BE2C (cell line): Measurements from ENCODE around the gene OCA2.

Experiments used
- DNase-seq: peaks from one replicate; pipeline ENCODE4 v3.0.0-alpha.2; 2020
- H3K27me3 ChIP-seq: fragments of 250-450 bp; sonication (Bioruptor Pico); 2 replicates; pipeline ENCODE4 v1.5.1; 2020; ENCODE audit warnings: mild to moderate bottlenecking
- H3K36me3 ChIP-seq: fragments of 250-450 bp; sonication (Bioruptor Pico); 2 replicates; pipeline ENCODE4 v1.5.1; 2020; ENCODE audit warnings: mild to moderate bottlenecking
- H3K4me1 ChIP-seq: fragments of 250-450 bp; sonication (Bioruptor Pico); 2 replicates; pipeline ENCODE4 v1.5.1; 2020
- H3K4me3 ChIP-seq: 2 replicates; pipeline ENCODE4 v1.5.1; 2011; ENCODE audit warnings: low read depth, low read length
- H3K9me3 ChIP-seq: fragments of 250-450 bp; sonication (Bioruptor Pico); 2 replicates; pipeline ENCODE4 v1.5.1; 2020
- TF ChIP-seq, protein P1 (sequence below): IDR thresholded peaks from 2 replicates; pipeline ENCODE4 v1.5.1; 2012; ENCODE audit warnings: mild to moderate bottlenecking, low read depth, low read length

The OCA2 gene

DNA sequence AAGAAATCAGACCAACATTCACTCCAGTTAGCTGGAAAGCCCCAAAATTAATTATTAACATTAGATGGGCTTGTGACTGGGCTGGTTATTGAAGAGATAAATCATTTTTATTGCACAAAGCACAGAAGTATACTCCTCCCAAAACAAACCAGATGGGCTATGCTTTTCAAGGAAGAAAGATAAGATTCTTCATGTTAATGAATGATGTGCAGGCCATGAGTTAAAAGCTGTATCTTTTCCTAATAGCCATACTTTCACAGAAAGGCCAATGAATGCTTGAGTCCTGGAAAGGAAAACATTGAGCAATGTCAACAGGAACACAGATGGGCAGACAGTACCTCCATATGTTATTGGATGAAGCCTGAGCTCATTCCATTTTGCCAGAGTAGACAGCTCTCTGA is 55.4 kb downstream of the OCA2 start:
- TF ChIP-seq, protein P1, sequence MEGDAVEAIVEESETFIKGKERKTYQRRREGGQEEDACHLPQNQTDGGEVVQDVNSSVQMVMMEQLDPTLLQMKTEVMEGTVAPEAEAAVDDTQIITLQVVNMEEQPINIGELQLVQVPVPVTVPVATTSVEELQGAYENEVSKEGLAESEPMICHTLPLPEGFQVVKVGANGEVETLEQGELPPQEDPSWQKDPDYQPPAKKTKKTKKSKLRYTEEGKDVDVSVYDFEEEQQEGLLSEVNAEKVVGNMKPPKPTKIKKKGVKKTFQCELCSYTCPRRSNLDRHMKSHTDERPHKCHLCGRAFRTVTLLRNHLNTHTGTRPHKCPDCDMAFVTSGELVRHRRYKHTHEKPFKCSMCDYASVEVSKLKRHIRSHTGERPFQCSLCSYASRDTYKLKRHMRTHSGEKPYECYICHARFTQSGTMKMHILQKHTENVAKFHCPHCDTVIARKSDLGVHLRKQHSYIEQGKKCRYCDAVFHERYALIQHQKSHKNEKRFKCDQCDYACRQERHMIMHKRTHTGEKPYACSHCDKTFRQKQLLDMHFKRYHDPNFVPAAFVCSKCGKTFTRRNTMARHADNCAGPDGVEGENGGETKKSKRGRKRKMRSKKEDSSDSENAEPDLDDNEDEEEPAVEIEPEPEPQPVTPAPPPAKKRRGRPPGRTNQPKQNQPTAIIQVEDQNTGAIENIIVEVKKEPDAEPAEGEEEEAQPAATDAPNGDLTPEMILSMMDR = no peak
- Histone ChIP-seq H3K4me1 (peaks cover 13% of the 10 kb centered on the region), H3K9me3 (no peaks in the 10 kb centered on the region), H3K36me3 (no peaks in the 10 kb centered on the region), H3K27me3 (no peaks in the 10 kb centered on the region), H3K4me3 (no peak overlapping the region)
- DNase-seq = no peak

DNA sequence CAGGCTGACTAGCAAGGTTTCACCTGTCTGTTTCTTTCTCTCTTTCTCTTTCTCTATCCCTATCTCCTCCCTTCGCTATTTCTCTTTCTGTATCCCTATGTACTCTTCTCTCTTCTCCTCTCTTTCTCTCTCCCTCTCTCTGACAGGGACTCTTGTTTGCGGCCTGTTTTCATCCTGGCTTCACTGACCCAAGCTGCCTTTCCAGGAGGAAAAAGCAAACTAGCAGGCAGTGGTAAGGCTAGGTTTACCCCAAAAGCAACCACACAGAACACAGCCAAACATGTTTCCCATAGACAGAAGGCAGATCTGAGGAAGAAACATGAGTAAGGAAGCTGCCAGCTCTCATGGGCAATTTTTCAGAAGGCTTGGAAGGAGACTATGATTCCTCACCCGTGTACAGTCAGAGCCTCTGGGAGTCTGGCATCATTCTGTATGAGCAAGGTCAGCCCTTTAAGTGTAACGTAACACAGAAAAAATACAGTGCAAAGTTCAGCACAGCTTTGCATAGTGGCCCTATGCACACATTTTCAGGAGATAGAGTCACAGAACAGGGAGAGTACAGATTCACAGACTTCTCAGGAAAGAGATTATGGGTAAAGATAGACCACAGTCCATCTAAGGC is 61.0 kb downstream of the OCA2 start:
- Histone ChIP-seq H3K36me3 (no peaks in the 10 kb centered on the region), H3K9me3 (no peaks in the 10 kb centered on the region), H3K4me3 (no peak overlapping the region), H3K27me3 (no peaks in the 10 kb centered on the region), H3K4me1 (peaks cover under 1% of the 10 kb centered on the region)
- no peak for DNase-seq
- TF ChIP-seq, protein P1 = no peak

DNA sequence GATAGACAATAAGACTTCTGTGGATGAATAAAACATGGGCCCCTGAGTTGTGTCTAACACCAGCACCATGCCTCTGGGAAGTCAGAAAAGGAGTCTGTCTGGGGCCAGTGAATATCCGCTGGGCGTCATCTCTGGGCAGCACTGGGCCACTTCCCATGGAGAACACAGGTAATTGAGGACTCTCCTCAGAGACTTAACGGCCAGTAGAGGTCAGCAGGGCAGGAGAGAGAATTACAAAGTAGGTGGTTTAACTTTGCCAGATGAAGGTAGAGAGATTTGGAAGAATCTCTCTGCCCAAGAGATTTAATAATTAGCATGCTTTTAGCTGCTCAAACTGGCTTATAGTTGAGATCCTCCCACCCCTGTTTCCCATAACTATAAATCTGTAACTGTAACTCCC is 65.7 kb downstream of the OCA2 start:
- TF ChIP-seq, protein P1 = no peak
- H3K4me1 ChIP-seq = no peaks in the 10 kb centered on the region
- H3K27me3 ChIP-seq = no peaks in the 10 kb centered on the region
- H3K9me3 ChIP-seq = no peaks in the 10 kb centered on the region
- H3K4me3 ChIP-seq = no peak overlapping the region
- no peak for DNase-seq
- no peaks in the 10 kb centered on the region for H3K36me3 ChIP-seq

DNA sequence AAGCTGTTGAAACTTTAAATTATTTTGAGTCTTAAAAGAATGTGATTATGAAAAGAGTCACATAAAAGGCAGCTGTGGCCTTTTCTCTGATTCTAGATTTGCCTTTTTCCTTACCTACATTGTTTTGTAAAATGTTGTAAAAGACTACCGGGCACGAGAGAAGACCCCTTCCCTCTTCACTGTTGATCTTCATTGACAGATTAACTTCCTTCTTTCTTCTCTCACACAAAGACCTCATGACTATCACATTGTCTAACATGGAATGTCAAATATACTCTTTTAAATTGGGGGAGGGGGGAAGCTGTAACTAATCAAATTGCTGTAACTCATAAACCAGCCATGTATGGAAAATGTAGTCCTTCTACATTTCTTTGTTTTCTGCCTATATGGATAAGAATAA is 68.3 kb downstream of the OCA2 start:
- no peaks in the 10 kb centered on the region for H3K9me3 ChIP-seq
- H3K4me1 ChIP-seq = no peaks in the 10 kb centered on the region
- H3K27me3 ChIP-seq = no peaks in the 10 kb centered on the region
- no peak for DNase-seq
- no peak overlapping the region for H3K4me3 ChIP-seq
- no peaks in the 10 kb centered on the region for H3K36me3 ChIP-seq
- TF ChIP-seq, protein P1 = no peak

DNA sequence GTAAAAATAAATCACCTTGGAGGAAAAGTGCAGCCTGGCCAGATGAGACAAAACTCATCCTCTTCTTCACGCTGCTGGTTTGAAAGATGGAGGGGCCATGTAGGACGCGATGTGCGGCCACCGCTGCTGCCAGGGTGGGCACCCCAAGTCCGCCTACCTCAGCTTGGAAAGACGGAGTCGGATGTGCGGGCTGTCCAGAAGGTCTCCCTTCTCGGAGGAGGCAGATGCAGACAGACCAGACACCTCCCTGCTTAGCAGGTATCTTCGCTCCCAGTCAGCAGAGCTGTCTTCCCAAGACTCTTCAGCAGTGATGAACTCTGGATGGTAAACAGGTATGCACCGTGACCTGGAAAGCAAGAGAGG is 71.4 kb downstream of the OCA2 start:
- H3K9me3 ChIP-seq = no peaks in the 10 kb centered on the region
- H3K36me3 ChIP-seq = no peaks in the 10 kb centered on the region
- no peaks in the 10 kb centered on the region for H3K27me3 ChIP-seq
- TF ChIP-seq, protein P1 = no peak
- no peak overlapping the region for H3K4me3 ChIP-seq
- no peak for DNase-seq
- no peaks in the 10 kb centered on the region for H3K4me1 ChIP-seq

DNA sequence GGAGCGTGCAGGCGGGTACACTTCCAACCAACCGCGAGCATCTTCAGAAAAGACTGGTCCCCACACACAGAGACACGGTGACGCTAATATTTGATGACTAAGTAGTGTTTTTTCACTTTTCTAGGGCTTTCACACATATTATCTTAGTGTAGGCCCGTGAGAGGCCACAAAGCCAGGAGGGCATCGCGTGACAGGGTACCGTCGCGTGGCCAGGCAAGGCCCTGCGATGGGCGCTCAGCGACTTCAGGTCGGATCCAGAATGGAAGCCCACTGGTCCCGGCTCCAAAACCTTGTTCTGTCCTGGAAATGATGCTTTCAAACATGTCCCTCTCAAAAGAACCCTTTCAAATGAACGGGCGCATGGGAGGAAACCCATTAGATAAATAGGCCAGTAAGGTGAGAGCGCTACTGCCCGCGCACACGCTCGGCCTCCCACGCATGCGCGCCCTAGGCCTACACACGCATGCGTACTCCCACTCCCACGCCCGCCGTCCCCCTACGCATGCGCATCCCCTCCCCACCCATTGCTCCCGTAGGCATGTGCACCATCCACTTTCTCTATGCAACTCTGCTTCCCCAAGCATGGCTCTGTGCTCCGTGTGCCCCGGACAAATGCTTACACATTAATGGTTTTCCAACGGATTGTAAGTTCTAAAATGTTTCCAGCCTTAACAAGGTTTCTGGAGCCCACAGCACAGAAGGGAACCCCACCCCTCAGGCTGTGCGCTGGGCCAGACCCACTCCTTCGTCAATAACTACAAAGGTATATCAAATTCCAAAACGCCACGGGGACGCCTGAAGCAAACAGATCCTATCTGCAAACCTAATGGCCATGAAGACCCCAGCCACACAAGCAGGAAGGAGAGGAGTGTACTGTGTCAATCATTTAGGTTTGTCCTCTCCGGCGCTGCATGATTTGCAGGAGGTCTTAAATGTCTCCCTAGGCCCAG is 72.1 kb downstream of the OCA2 start:
- no peaks in the 10 kb centered on the region for H3K36me3 ChIP-seq
- DNase-seq = no peak
- H3K4me1 ChIP-seq = peaks cover 3% of the 10 kb centered on the region; the same call in 1 of the 2 replicates
- no peak overlapping the region for H3K4me3 ChIP-seq
- TF ChIP-seq, protein P1 = no peak
- no peaks in the 10 kb centered on the region for H3K9me3 ChIP-seq
- no peaks in the 10 kb centered on the region for H3K27me3 ChIP-seq
